IPS-18a (cell line): ENCODE results near the gene DHRS2.

Source experiments
- H3K27ac ChIP-seq: one replicate; pipeline ENCODE4 v1.5.1; 2013; ENCODE audit warnings: low read length
- H3K27me3 ChIP-seq: one replicate; pipeline ENCODE4 v1.6.1; 2013; ENCODE audit warnings: mild to moderate bottlenecking, low read length; ENCODE audit not compliant: control insufficient read depth, insufficient read depth
- H3K36me3 ChIP-seq: one replicate; pipeline ENCODE4 v1.6.1; 2013; ENCODE audit warnings: low read depth, low read length; ENCODE audit not compliant: control insufficient read depth
- H3K4me1 ChIP-seq: one replicate; pipeline ENCODE4 v1.6.1; 2013; ENCODE audit warnings: low read depth, low read length; ENCODE audit not compliant: control insufficient read depth
- H3K4me3 ChIP-seq: one replicate; pipeline ENCODE4 v1.5.1; 2013; ENCODE audit warnings: low read length
- H3K9ac ChIP-seq: one replicate; pipeline ENCODE4 v1.6.1; 2013; ENCODE audit warnings: mild to moderate bottlenecking, low read length, moderate library complexity
- H3K9me3 ChIP-seq: one replicate; pipeline ENCODE4 v1.6.1; 2013; ENCODE audit warnings: low read depth, low read length; ENCODE audit not compliant: control insufficient read depth

Gene DHRS2

DNA sequence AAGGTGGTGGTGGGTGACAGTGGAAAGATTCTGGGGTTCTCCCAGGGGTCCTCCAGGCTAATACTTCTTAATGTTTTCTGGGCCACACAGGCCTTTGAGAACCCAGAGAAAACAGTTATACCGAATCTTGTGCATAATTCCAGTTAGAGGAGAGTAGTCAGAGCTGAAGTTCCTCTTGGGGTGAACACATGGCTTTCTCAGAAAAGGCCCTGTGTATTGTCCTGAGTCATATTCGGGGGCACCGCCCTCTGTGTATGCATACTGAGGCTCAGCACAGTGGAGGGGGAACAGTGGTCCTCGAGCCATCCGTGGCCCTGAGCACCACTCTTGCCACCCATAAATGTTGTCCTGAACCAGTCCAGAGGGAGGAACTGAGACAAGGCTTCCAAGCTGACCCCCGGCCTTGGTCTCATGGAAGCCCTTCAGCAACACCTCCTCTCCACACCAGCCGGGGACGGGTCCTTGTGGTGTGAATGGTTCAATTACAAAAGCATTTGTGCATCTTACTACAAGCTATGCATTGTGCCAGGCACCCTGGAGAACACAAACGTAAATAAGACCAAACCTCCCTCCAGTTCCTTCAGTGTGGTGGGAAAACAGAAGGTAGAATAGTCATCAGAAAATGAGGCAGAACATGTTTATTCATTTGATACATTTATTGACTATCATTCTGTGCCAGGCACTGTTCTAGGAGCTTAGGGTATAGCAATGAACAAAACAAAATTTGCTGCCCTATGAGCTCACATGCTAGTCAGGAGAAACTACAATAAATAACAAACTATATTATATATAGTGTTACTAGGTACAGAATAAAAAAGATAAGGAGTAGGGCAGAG, 9.9 kb downstream of the DHRS2 start:
- peaks cover under 1% of the 10 kb centered on the region for H3K4me1 ChIP-seq
- no peak overlapping the region for H3K27ac ChIP-seq

DNA sequence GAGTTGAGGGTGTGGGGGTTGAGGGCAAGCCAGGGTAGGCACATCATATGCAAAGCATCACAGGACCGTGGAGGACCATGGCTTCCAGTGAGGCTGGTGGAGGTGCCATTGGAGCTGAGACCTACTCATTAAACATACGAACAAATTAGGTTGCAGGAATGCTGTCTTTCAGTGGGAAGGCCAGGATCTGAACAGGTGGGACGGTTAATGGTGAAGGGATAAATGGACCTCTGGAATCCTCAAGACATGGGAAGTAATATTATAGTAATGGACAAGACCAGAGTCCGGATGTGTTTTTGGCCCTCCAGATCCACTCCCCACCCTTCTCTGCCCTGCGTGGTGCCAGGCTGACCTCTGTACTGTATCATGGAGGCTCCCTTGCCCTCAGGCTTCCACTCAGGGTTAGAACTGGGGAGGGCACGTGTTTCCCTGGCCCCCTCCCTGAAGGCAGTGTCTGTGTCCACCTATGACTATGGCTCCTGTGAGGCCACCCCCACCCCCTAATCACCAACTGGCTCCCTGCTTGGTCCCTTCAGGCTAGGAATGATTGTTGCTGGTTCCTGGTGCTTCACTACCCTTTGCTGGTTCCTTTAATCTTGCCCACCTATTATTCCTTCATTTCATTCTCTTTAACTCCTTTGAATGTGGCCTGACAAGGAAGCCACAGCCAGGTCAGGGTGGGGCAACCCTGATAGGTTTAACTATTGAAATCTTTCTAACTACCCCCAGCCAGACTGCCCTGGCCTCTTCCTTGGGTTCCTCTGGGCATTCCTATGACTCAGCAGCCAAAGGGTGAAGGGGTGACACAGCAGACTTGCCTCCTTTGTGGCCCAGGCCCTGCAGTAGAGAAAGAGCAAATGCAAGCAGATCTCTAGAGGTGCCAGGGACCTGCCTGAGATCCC, 10.7 kb downstream of the DHRS2 start:
- no peak overlapping the region for H3K4me3 ChIP-seq

More for the DNA sequence above, 9.9 kb downstream of the DHRS2 start:
- Histone ChIP-seq H3K27me3 (no peaks in the 10 kb centered on the region), H3K9ac (no peak overlapping the region), H3K9me3 (no peaks in the 10 kb centered on the region), H3K4me3 (no peak overlapping the region), H3K36me3 (no peaks in the 10 kb centered on the region)

DNA sequence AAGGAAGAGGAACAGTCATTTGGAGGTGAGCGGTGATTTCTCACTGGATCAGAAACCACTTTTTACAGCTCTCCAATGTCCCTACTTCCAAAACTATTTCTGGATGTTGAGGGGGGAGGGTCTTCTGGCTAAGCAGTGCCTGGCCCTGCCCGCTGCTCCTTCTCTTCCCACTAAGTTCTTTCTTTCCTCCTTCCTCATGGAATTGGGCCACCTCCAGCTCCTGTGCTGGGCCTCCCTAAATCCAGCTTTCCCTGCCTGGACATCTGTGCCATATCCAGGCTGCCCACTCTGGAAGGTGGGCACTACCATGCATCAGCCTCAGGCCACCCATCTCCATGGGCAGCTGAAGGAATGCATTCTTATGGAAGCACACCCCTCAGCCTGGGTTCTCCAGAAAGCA, 11.5 kb downstream of the DHRS2 start:
- no peak overlapping the region for H3K9ac ChIP-seq
- H3K4me1 ChIP-seq = no peaks in the 10 kb centered on the region
- H3K36me3 ChIP-seq = no peaks in the 10 kb centered on the region
- H3K9me3 ChIP-seq = no peaks in the 10 kb centered on the region
- no peak overlapping the region for H3K4me3 ChIP-seq
- no peaks in the 10 kb centered on the region for H3K27me3 ChIP-seq
- no peak overlapping the region for H3K27ac ChIP-seq

More for the DNA sequence above, 10.7 kb downstream of the DHRS2 start:
- Histone ChIP-seq H3K4me1 (no peaks in the 10 kb centered on the region), H3K36me3 (no peaks in the 10 kb centered on the region), H3K27ac (no peak overlapping the region), H3K27me3 (no peaks in the 10 kb centered on the region), H3K9me3 (no peaks in the 10 kb centered on the region), H3K9ac (no peak overlapping the region)

DNA sequence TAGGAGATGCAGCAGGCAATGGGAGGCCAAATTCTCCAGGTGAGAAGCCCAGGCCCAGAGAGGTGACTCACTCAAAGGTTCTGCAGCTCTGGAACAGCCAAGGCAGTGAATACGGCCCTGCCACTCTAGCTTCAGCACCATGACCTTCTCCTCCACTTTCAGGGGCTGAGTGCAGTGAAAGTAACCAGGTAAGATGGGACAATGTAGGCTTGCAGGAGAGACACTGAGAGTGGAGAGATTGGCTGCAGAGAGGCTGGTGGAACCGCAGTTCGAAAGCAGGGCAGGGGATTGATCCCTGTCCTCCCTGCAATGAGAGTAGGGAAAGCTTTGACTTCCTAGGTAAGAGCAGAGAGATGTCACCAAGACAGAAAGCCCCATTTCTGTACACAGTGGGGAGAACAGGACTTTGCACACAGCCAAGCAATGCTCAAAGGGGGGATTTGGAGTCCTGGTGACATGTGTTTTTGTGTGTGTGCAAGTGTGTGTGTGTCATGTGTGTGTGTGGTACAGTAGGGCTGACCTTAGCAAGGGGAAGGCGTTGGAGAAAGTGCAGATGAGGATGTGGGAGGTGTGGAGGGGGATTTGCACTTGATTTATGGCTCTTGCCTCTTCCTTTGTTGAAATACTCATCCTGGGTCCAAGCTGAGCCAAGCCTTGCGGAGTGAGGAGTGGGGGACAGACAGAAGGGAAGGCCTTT, 12.7 kb downstream of the DHRS2 start:
- Histone ChIP-seq H3K27me3 (no peaks in the 10 kb centered on the region), H3K4me3 (no peak overlapping the region), H3K27ac (no peak overlapping the region), H3K9ac (no peak overlapping the region), H3K36me3 (no peaks in the 10 kb centered on the region), H3K4me1 (no peaks in the 10 kb centered on the region), H3K9me3 (no peaks in the 10 kb centered on the region)

DNA sequence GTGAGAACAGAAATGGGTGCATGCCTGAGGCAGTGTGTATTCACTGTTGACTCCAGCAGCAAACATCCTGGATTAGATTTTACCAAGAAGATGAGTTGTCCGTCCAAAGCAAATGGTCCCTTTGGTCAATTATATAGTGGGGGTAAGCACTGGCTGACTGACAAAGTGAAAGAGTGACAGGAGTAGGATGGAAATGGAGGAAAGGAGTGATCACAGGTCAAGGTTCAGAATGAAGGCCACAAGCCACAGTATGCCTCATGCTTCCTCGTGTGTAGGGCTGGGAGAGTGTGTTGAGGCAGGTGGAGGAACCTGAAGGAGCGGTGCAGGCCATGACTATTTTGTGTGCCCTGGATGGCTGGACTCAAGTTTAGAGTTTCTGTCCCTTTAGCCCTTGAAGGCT, 14.3 kb downstream of the DHRS2 start:
- no peak overlapping the region for H3K4me3 ChIP-seq
- H3K9ac ChIP-seq = no peak overlapping the region
- H3K4me1 ChIP-seq = no peaks in the 10 kb centered on the region
- no peaks in the 10 kb centered on the region for H3K27me3 ChIP-seq
- no peaks in the 10 kb centered on the region for H3K9me3 ChIP-seq
- H3K27ac ChIP-seq = no peak overlapping the region
- H3K36me3 ChIP-seq = no peaks in the 10 kb centered on the region

DNA sequence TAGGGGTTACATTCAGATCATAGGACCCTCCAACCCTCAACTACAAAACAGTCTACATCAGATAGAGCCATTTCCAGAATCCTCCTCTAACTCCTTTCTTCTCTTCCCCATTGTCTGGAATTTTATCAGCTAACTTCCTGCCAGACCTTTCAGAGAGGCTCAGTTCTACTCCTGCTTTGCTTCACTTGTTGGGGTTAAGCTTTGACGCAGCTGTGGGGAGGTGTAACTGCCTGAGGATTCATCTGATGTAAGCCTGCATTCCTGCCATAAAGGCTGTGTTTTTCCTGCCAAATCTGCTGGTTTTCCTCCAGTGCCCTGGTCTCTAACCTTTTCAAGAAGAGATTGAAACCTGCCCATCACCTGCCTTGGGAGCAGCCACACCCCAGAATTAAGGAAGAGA, 16.9 kb downstream of the DHRS2 start:
- Histone ChIP-seq H3K4me1 (no peaks in the 10 kb centered on the region), H3K27me3 (no peaks in the 10 kb centered on the region), H3K36me3 (no peaks in the 10 kb centered on the region), H3K4me3 (no peak overlapping the region), H3K9me3 (no peaks in the 10 kb centered on the region), H3K27ac (no peak overlapping the region), H3K9ac (no peak overlapping the region)

DNA sequence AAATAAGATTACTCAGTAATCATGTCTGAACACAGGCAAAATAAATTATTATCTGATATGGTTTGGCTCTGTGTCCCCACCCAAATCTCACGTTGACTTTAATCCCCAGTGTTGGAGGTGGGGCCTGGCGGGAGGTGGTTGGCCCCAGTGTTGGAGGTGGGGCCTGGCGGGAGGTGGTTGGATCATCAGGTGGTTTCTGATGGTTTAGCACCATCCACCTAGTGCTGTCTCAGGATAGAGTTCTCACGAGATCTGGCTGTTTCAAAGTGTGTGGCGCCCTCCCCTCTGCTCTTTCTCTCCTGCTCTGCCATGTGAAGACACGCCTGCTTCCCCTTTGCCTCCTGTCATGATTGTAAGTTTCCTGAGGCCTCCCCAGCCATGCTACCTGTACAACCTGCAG, 18.1 kb downstream of the DHRS2 start:
- no peak overlapping the region for H3K9ac ChIP-seq
- no peaks in the 10 kb centered on the region for H3K9me3 ChIP-seq
- no peak overlapping the region for H3K4me3 ChIP-seq
- no peaks in the 10 kb centered on the region for H3K36me3 ChIP-seq
- H3K27me3 ChIP-seq = no peaks in the 10 kb centered on the region
- H3K4me1 ChIP-seq = no peaks in the 10 kb centered on the region
- H3K27ac ChIP-seq = no peak overlapping the region

DNA sequence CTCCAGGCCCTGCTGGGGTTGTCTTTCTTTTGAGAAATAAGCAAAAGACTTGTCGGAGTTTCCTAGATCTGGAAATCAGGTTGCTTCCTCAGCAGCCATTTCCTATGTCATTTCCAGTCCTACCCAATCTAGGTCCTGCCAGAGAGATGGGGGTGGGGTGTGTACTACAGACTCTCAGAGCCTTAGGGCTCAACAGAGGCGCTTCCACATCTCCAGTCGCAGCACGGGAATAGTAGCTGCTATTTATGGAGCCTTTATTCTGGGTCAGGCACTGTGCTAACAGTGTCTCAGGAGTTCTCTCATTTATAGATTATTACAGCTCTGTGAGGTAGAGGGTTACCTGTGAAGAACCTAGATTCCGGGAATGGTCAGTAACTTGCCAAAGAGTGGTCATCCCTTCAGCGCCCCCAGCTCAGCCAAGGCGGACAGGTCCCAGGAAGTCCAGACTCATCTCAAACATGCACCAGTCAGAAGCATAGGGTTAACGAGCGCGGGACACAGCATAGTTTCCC, 21.9 kb downstream of the DHRS2 start:
- no peak overlapping the region for H3K9ac ChIP-seq
- no peak overlapping the region for H3K27ac ChIP-seq
- no peak overlapping the region for H3K4me3 ChIP-seq
- no peaks in the 10 kb centered on the region for H3K27me3 ChIP-seq
- no peaks in the 10 kb centered on the region for H3K9me3 ChIP-seq
- no peaks in the 10 kb centered on the region for H3K36me3 ChIP-seq
- no peaks in the 10 kb centered on the region for H3K4me1 ChIP-seq

DNA sequence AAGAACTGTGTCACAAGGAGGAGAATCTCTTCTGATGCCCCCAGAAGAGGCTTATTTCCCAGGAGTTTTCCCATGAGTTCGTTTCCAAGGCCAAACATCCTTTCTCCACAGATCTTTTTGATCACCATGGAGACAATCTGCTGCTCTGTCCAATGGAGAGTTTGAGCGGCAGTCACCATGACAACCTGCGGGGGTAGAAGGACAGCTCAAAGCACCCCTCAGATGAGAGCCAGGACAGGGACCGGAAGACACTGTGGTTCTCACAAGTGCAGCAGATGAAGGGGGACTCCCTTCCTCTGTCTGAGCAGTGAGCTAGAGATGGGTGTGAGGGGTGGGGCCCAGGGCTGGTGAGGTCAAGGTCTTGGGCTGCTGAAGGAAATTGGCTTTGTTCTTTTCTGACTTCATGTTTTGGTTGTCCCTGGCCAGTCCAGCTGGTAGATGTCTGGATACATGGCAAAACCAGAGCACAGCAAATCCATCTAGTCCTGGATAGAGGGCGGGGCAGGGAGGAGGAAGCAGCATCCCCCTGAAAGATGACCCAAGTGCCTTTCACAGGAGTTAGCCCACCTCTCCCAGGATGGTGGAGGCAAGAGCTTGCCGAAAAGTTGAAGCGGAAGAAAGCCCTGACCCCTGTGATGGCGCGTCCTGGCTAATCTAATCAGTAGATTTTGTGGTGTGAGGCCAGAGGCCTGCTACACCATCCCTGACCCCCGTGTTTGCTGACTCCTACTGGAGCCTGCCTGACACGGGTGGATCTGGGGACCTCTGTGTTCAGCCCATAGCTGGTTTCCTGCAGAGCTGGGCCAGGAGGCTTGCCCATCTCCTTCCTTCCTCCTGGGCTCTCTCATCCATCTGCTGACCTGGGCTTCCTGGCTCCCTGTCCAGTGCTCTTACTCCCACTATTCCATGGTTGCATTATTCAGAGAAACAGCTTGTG, 24.4 kb downstream of the DHRS2 start:
- Histone ChIP-seq H3K27me3 (no peaks in the 10 kb centered on the region), H3K4me3 (no peak overlapping the region), H3K27ac (no peak overlapping the region), H3K4me1 (no peaks in the 10 kb centered on the region), H3K9ac (no peak overlapping the region), H3K36me3 (no peaks in the 10 kb centered on the region), H3K9me3 (no peaks in the 10 kb centered on the region)

DNA sequence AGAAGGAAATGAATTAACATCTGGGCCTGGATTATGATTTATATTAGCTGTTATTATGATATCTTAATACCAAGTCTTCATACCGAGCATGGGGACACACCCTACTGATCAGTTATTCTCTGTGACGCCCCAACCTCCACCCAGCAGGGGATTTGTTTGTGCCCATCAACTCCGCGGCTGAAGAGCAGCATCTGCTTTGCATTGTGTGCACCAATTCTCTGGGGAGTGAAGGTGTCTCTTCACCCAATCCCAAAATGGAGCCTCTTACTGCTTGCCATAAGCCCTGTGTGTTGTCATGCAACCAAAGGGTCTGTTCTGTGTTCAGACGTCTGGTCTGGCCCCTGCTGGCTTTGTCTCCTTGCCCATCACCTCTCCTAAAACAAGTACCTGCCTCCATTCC, 25.4 kb downstream of the DHRS2 start:
- no peaks in the 10 kb centered on the region for H3K36me3 ChIP-seq
- H3K9me3 ChIP-seq = no peaks in the 10 kb centered on the region
- no peak overlapping the region for H3K9ac ChIP-seq
- no peak overlapping the region for H3K27ac ChIP-seq
- no peaks in the 10 kb centered on the region for H3K4me1 ChIP-seq
- no peaks in the 10 kb centered on the region for H3K27me3 ChIP-seq
- no peak overlapping the region for H3K4me3 ChIP-seq
